GM12878 (cell line): ENCODE data around the gene TSPAN31. TPM values are rescaled to one million over a fixed set of nuclear protein-coding genes. Genes with fewer than 3 reads are reported as not detected.

Experiments used
- ATAC-seq: fragments of 200-7000 bp; cut with Tn5 transposase; 3 replicates; pipeline ENCODE4 v1.9.1; 2020; ENCODE audit warnings: mild to moderate bottlenecking, moderate library complexity
- Bru-seq: library from RNA; stranded (reverse); fragments of 400-500 nt; gene quantifications from one replicate; lab custom pipeline; 2021; lab: Mats Ljungman, UMichigan
- BruChase-seq, 2 experiments: library from RNA; stranded (reverse); fragments of 400-500 nt; gene quantifications; one replicate each; lab custom pipeline; 2021; lab: Mats Ljungman, UMichigan
- BruUV-seq: library from RNA; stranded (reverse); fragments of 400-500 nt; replicated peaks from 2 replicates; lab custom pipeline; 2021; lab: Mats Ljungman, UMichigan
- CTCF ChIA-PET: fragments of 300-600 bp; sonication (Branson Sonifier 250); formaldehyde crosslinking; extraction: SDS; loops from one replicate; lab custom pipeline; 2021; ENCODE audit warnings: inconsistent platforms; lab: Yijun Ruan, JAX
- POLR2A ChIA-PET: fragments of 350-600 bp; formaldehyde crosslinking; extraction: SDS; loops from one replicate; lab custom pipeline; 2021; ENCODE audit warnings: inconsistent platforms; lab: Charles Lee
- RAD21 ChIA-PET: fragments of 300-600 bp; sonication (Branson Sonifier 250); formaldehyde crosslinking; loops from one replicate; lab custom pipeline; 2023; ENCODE audit warnings: antibody characterized with exemption; ENCODE audit not compliant: unreplicated experiment; lab: Charles Lee
- SMC1A ChIA-PET: fragments of 300-600 bp; sonication (Branson Sonifier 250); formaldehyde crosslinking; loops from one replicate; lab custom pipeline; 2023; ENCODE audit not compliant: unreplicated experiment, uncharacterized antibody; lab: Charles Lee
- DNase-seq: peaks from one replicate; pipeline ENCODE4 v3.0.0-alpha.2; 2011; ENCODE audit warnings: low read depth, low spot score
- FAIRE-seq: peaks from 3 replicates; lab custom pipeline; 2011; peaks lifted over from hg19 to GRCh38; lab: Jason Lieb, UNC
- H2AFZ ChIP-seq: 2 replicates; pipeline ENCODE4 v1.6.0; 2011; ENCODE audit warnings: low read depth, low read length, control low read depth; ENCODE audit not compliant: control insufficient read depth
- H3K27ac ChIP-seq: 2 replicates; pipeline ENCODE4 v1.5.1; 2011; ENCODE audit warnings: control low read depth; ENCODE audit not compliant: control insufficient read depth, insufficient read depth
- H3K27me3 ChIP-seq, 2 experiments: replicated peaks in 1 of 2; 2 replicates each; pipeline versions ENCODE4 v1.6.0 to v1.6.1; 2011; ENCODE audit warnings: low read length in 1 of 2; ENCODE audit not compliant: control insufficient read depth in 2 of 2, insufficient read depth in 2 of 2
- H3K36me3 ChIP-seq, 2 experiments: 2 replicates each; pipeline ENCODE4 v1.5.1; 2011; ENCODE audit warnings: low read length in 1 of 2; ENCODE audit not compliant: control insufficient read depth in 2 of 2, insufficient read depth in 2 of 2
- H3K4me1 ChIP-seq: 2 replicates; pipeline ENCODE4 v1.6.1; 2011; ENCODE audit warnings: mild to moderate bottlenecking, low read length, moderate library complexity, mixed read lengths; ENCODE audit not compliant: control insufficient read depth, insufficient read depth
- H3K4me2 ChIP-seq: 2 replicates; pipeline ENCODE4 v1.6.0; 2011; ENCODE audit warnings: control low read depth; ENCODE audit not compliant: control insufficient read depth, insufficient read depth
- H3K4me3 ChIP-seq: fragments of 200-600 bp; sonication (generic); 2 replicates; pipeline ENCODE4 v1.5.1; 2016
- H3K79me2 ChIP-seq: 2 replicates; pipeline ENCODE4 v1.6.0; 2011; ENCODE audit warnings: low read length; ENCODE audit not compliant: control insufficient read depth, insufficient read depth
- H3K9ac ChIP-seq: 2 replicates; pipeline ENCODE4 v1.8.0; 2011; ENCODE audit warnings: low read length, control low read depth, mixed read lengths; ENCODE audit not compliant: control insufficient read depth, insufficient read depth
- H3K9me3 ChIP-seq: replicated peaks from 3 replicates; pipeline ENCODE4 v1.5.1; 2011; ENCODE audit warnings: mild to moderate bottlenecking, low read length; ENCODE audit not compliant: control insufficient read depth, insufficient read depth
- H4K20me1 ChIP-seq: 2 replicates; pipeline ENCODE4 v1.6.0; 2011; ENCODE audit not compliant: control insufficient read depth, insufficient read depth
- ATF3 ChIP-seq: IDR thresholded peaks from 2 replicates; pipeline ENCODE4 v1.6.1; 2011; ENCODE audit warnings: low read depth, mild to moderate bottlenecking, low read length, moderate library complexity, borderline replicate concordance; ENCODE audit errors: extremely low read depth
- DPF2 ChIP-seq: fragments of 450-650 bp; IDR thresholded peaks from 2 replicates; pipeline ENCODE4 v1.6.1; 2017; ENCODE audit warnings: mild to moderate bottlenecking
- E2F8 ChIP-seq: fragments of 450-650 bp; IDR thresholded peaks from 2 replicates; pipeline ENCODE4 v1.6.1; 2018; ENCODE audit warnings: mild to moderate bottlenecking, low read depth, moderate library complexity; ENCODE audit not compliant: partially characterized antibody
- GABPA ChIP-seq: IDR thresholded peaks from 2 replicates; pipeline ENCODE4 v1.6.1; 2014; ENCODE audit warnings: antibody characterized with exemption, low read depth, mild to moderate bottlenecking, inconsistent platforms
- HDGF ChIP-seq: fragments of 450-650 bp; IDR thresholded peaks from 2 replicates; pipeline ENCODE4 v1.6.1; 2016; ENCODE audit warnings: antibody characterized with exemption
- IRF3 ChIP-seq: fragments of 450-650 bp; IDR thresholded peaks from 2 replicates; pipeline ENCODE4 v1.6.1; 2014; ENCODE audit warnings: mild to moderate bottlenecking
- NKRF ChIP-seq: fragments of 450-650 bp; conservative IDR thresholded peaks from 2 replicates; pipeline ENCODE4 v1.6.1; 2017; ENCODE audit warnings: mild to moderate bottlenecking, moderate library complexity
- POU2F2 ChIP-seq: IDR thresholded peaks from 3 replicates; pipeline ENCODE4 v1.6.1; 2011; ENCODE audit warnings: low read depth, mild to moderate bottlenecking, low read length, borderline replicate concordance
- SIN3A ChIP-seq: IDR thresholded peaks from 2 replicates; pipeline ENCODE4 v1.6.1; 2012; ENCODE audit warnings: low read depth, low read length, improper control_type of control experiment
- TCF7 ChIP-seq: IDR thresholded peaks from 2 replicates; pipeline ENCODE4 v1.6.1; 2014; ENCODE audit warnings: antibody characterized with exemption, borderline replicate concordance
- WGBS: methylation state at CpG from one replicate; pipeline ENCODE4 v1.1.6; 2016; ENCODE audit warnings: low lambda C conversion rate; ENCODE audit not compliant: insufficient replicate concordance, insufficient coverage; ENCODE audit errors: missing lambda C conversion rate; 5-methylcytosine and 5-hydroxymethylcytosine counted together
- in situ Hi-C: fragments of 300-500 bp; cut with MboI; formaldehyde crosslinking; loops from 9 replicates; pipeline ENCODE4 v1.14.3; 2018; ENCODE audit warnings: mixed read lengths
- intact Hi-C: fragments of 100-400 bp; cut with micrococcal nuclease; formaldehyde crosslinking; loops from one replicate; pipeline ENCODE4 v1.14.2; 2022; ENCODE audit not compliant: unreplicated experiment
- long read RNA-seq, 2 experiments: library from polyadenylated mRNA; unstranded; transcript quantifications; one replicate each; pipeline ENCODE4 v2.0.0, GENCODE V29; 2019 to 2020
- polyA minus RNA-seq, 3 experiments: library from RNA; depleted of rRNA, polyadenylated mRNA; stranded (reverse); fragments of >200 nt; gene quantifications; 2 replicates each; pipeline ENCODE4 v1.2.3, GENCODE V29; 2011
- polyA plus RNA-seq, 11 experiments: library from polyadenylated mRNA; depleted of rRNA in 4 of 11; unstranded in 6 of 11; stranded (reverse) in 5 of 11; fragments of >200 nt; fragmentation: Nextera tagmentation in 4 of 11; fragmentation: Illumina TruSeq in 1 of 11; extraction: Ambion mirVana in 4 of 11; extraction: Trizol in 1 of 11; gene quantifications; 1 replicate in 1 of 11; 2 replicates in 10 of 11; pipeline versions ENCODE4 v1.2.1 to v1.2.3, GENCODE V29; 2011 to 2016; ENCODE audit warnings: inconsistent platforms in 2 of 11, missing spikeins in 2 of 11, low read depth in 1 of 11
- total RNA-seq, 4 experiments: library from RNA; depleted of rRNA in 3 of 4; stranded (reverse); fragments of >200 nt in 3 of 4; fragmentation: Illumina TruSeq in 1 of 4; extraction: Trizol in 1 of 4; gene quantifications; 2 replicates each; pipeline versions ENCODE4 v1.2.1 to v1.2.3, GENCODE V29; 2013 to 2021

Gene TSPAN31
- 28.1 and 28.4 TPM in 2 replicates for total RNA-seq (2013; cell fraction: nucleolus; rRNA removed)
- 24.8 and 32.7 TPM in 2 replicates for total RNA-seq (2014; rRNA removed)
- 18.8 and 21.7 TPM in 2 replicates for total RNA-seq (2014; rRNA removed; fragmentation: Illumina TruSeq; extraction: Trizol)
- 11.8 and 13.8 TPM in 2 replicates for total RNA-seq (2021)
- 16.0 TPM for polyA plus RNA-seq (2011; ENCODE audit: low read depth)
- 32.2 and 40.4 TPM in 2 replicates for polyA plus RNA-seq (2011; rRNA removed)
- 23.1 and 29.6 TPM in 2 replicates for polyA plus RNA-seq (2011; cell fraction: cytosol; rRNA removed)
- 16.6 and 19.0 TPM in 2 replicates for polyA plus RNA-seq (2011; cell fraction: nucleus; rRNA removed)
- polyA plus RNA-seq (2012): 27.7 and 28.4 TPM in 2 replicates
- polyA plus RNA-seq (2014; fragmentation: Illumina TruSeq; extraction: Trizol): 24.7 and 27.0 TPM in 2 replicates
- polyA plus RNA-seq (2014; fragmentation: Nextera tagmentation; extraction: Ambion mirVana): 10 to 100 TPM; 23.4 to 25.1 TPM
- polyA plus RNA-seq (2014; rRNA removed): 19.0 and 20.8 TPM in 2 replicates
- polyA plus RNA-seq (2016; fragmentation: Nextera tagmentation; extraction: Ambion mirVana): 10 to 100 TPM; 27.7 to 30.0 TPM
- polyA minus RNA-seq (2011; rRNA and poly(A)+ RNA removed): 24.3 and 40.1 TPM in 2 replicates
- 8.2 and 9.2 TPM in 2 replicates for polyA minus RNA-seq (2011; cell fraction: cytosol; rRNA and poly(A)+ RNA removed)
- polyA minus RNA-seq (2011; cell fraction: nucleus; rRNA and poly(A)+ RNA removed): 10.5 and 15.4 TPM in 2 replicates
- Bru-seq, nascent RNA: percentile 78 among the genes with signal in this experiment
- percentile 78 among the genes with signal in this experiment for BruChase-seq, experiment 1, labeled RNA remaining after a 6-hour chase
- BruChase-seq, experiment 2, labeled RNA remaining after a 2-hour chase: percentile 72 among the genes with signal in this experiment
- long read RNA-seq, experiment 1, transcript TSPAN31-201 (6 exons, 1,849 nt): major isoform, 8 of 10 reads
- long read RNA-seq, experiment 1, partial matches to known transcripts: 0 of 10 reads
- long read RNA-seq, experiment 1, other reads (novel, unspliced or antisense): 1 of 10 reads
- long read RNA-seq, experiment 2, transcript TSPAN31-201 (6 exons, 1,849 nt): major isoform, 18 of 45 reads
- long read RNA-seq, experiment 2, partial matches to known transcripts: 19 of 45 reads
- long read RNA-seq, experiment 2, other reads (novel, unspliced or antisense): 8 of 45 reads

DNA sequence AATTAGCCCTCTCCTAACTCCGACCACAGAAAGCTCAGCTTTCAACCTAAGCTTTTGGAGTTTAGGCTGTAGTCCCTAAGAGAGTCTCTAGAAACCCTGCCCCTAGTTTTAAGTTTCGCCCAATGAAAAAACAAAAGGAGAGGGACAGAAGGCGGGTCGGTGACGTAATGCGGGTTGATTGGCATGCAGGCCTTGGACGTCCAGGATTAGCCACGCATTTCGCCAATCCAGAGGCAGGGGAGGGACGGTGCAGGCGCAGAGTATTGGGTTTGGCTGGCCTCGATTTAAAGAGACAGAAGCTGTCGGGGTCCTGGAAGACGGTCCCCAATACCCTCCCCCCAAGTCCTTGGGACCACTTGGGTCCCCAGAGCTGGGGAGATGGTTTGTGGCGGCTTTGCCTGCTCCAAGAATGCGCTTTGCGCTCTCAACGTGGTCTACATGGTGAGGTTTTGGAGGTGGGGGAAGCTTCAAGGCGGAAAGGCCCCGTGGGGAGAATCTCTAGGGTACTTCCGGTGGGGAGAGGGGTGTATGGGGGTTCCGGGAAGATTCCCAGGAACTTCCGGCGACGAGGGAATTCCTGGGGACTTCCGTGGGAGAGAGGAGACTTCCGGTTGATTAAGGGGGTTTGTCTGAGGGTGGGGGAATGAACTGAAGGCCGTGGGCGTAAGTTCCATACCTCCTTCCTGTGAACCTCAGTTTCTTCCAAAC is at the start of gene TSPAN31:
Gene TSPAN31, plus strand, starts transcription at position 263 of the 708 bp plus-strand sequence. Its CDS starts 116 bp downstream, at position 379.
- BruUV-seq: no TSS peak
- H3K27me3 ChIP-seq: no peaks in the 10 kb centered on the region
- POLR2A ChIA-PET: interaction anchor here (0.5 to 3.0 kb wide), 7 partner anchors 9 to 268 kb away, joined by 3 to 19 read pairs (median 5); partner anchors contain the start of gene MARCHF9
- H3K4me2 ChIP-seq: peak within 1 kb of the TSS; percentile 99
- DNase-seq (peak; percentile 92), FAIRE-seq (peak; percentile 82), ATAC-seq (peak; percentile 87)
- no peaks in the 10 kb centered on the region for H4K20me1 ChIP-seq
- peak within 1 kb of the TSS; percentile 91 for H3K4me3 ChIP-seq
- H3K27ac ChIP-seq: peak within 1 kb of the TSS; percentile 94
- SMC1A ChIA-PET: interaction anchor here (0.8 to 2.4 kb wide), 7 partner anchors 12 to 286 kb away, joined by 3 to 14 read pairs (median 4); partner anchors contain the start of genes EEF1AKMT3 and METTL1
- peak within 1 kb of the TSS; percentile 93 for H3K9ac ChIP-seq
- H2AFZ ChIP-seq: peak within 1 kb of the TSS; percentile 90
- intact Hi-C loops (no loop called here), in situ Hi-C loops (no loop called here)
- peaks cover 32% of the 10 kb centered on the region for H3K79me2 ChIP-seq
- H3K4me1 ChIP-seq: peaks cover 22% of the 10 kb centered on the region
- CTCF ChIA-PET: interaction anchor here (0.8 to 2.9 kb wide), 10 partner anchors 12 to 289 kb away, joined by 3 to 28 read pairs (median 3); partner anchors contain the start of genes GLI1 and INHBE
- H3K36me3 ChIP-seq: peaks cover 5 to 6% of the 10 kb centered on the region in 2 experiments
- H3K9me3 ChIP-seq: no peaks in the 10 kb centered on the region
- under 1% methylated on average over 29 of the region's 29 CpGs for WGBS
- RAD21 ChIA-PET: interaction anchor here (0.7 to 1.5 kb wide), 5 partner anchors 12 to 286 kb away, joined by 3 to 6 read pairs (median 5); partner anchors contain the start of gene CTDSP2
- TF ChIP-seq TCF7 (no peak), ATF3 (no peak), GABPA (peak; percentile 84), DPF2 (peak; percentile 76), HDGF (0 out of 2 replicates have a peak, but pooled peaks have one; percentile 27), NKRF (0 out of 2 replicates have a peak, but pooled peaks have one; percentile 26), POU2F2 (no peak), IRF3 (peak; percentile 82; the same call in 1 of the 2 replicates), E2F8 (peak; percentile 14), SIN3A (0 out of 2 replicates have a peak, but pooled peaks have one; percentile 26)
